ENCODE results near the gene LRRC59.

Gene LRRC59

DNA sequence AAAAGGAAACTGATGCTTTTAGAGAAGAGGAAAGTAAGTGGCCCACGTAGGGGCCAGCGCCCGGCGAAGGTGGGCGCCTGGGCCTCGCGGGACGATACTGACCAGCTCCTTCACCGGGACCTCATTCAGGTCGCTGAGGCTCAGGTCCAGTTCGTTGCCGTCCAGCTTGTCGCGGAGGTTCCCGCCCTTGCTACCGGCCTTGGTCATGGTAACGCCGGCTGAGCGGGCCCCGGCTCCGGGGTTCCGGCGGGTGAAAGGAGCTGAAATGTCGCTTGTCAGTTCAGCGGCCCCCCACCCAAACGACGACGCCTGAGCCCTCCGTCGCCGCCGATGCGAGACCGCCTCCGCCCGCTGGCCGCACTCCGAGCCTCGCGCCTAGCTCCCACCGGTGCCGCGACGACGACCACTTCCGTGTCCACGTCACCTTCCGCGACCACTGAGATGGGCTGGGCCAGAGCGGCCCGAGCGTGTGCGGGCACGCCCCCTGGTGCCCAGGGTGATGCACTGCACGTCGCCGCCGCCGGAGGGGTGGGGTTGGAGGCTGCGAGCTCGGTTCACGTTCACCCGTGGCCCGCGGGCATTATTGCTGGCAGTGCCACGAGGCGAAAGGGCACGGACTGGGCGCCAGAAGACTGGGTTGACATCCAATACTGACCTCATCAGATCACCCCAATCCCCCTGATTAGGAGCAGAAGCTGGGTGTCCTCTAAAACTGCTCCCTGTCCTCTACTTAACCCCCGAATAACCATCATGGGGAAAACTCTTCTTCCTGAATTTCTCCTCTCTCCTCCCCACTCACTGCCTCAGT is at the start of gene LRRC59:
LRRC59 (minus strand) TSS at position 413 of the 808 bp plus-strand sequence; CDS start at position 207, 206 bp downstream.
- no peaks in the 10 kb centered on the region for H3K9me3 Mint-ChIP-seq
- peak within 1 kb of the TSS; percentile 87 for H3K27ac Mint-ChIP-seq
- peak within 1 kb of the TSS; percentile 93 for H3K4me3 Mint-ChIP-seq
- ATAC-seq (ENCODE audit: low read depth) (peak; percentile 97), DNase-seq (ENCODE audit: low spot score in 2 of 2) (peak; percentile 97 to 99)
- peaks cover 25% of the 10 kb centered on the region for H3K4me1 Mint-ChIP-seq
- H3K27me3 Mint-ChIP-seq: no peaks in the 10 kb centered on the region
- peaks cover 17% of the 10 kb centered on the region for H3K36me3 Mint-ChIP-seq

DNA sequence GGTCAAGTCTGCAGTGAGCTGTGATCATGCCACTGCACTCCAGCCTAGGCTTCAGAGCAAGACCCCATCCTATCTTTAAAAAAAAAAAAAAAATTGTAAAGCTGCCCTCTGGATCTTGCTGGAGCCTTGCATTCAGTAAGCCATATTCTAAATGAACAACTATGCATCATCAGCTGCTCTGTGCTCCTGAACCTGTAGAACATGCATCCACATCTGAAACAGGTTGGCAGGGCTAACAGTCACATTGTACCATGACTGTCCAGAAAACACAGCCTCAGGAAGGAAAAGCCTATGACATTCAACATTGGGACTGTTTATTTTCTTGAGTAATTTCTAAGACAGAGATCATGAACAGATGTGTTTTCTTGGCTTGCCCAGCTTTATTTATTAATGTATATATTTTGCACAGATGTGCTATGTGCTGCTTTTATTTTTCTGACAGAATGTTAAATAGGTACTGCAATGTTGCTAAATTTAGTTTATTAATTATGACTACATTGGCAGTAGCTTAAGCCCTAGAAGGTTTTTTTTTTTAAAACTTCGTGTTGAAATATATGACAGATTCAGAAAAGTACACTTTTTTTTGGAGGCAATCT is 48.5 kb upstream of the LRRC59 start:
- no peak for ATAC-seq (ENCODE audit: low read depth)

DNA sequence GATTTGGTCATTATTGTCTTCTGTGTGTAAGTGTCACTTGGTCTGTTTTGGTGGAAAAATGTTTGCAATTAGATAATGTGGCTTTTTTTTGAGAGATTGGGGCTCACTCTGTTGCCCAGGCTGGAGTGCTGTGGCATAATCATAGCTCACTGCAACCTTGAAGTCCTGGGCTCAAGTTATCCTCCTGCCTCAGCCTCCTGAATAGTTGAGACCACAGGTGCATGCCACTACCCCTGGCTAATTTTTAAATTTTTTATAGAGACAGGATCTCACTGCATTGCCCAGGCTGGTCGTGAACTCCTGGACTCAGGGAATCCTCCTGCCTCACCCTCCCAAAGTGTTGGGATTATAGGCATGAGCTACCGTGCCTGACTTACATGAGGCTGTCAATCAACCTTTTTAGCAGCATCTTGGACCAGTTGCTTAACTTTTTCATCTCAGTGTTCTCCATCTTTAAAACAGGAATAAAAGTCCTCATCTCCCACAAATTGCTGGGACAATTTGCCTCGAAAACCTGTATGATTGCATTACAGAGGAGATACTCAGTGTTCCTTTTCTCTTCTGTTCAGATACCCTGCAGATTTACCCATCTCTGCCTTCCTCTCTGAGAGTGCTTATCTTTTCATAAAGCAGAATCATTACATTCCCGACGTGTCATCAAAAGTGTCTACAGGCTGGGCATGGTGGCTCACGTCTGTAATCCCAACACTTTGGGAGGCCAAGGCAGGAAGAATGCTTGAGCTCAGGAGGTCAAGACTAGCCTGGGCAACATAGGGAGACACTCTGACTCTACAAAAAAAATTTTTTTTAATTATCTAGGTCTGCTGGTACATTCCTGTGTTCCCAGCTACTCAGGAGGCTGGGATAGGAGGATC is 47.8 kb upstream of the LRRC59 start:
- peaks cover 14% of the 10 kb centered on the region for H3K36me3 Mint-ChIP-seq
- peaks cover 18% of the 10 kb centered on the region for H3K4me1 Mint-ChIP-seq

More for the DNA sequence above, 48.5 kb upstream of the LRRC59 start:
- no peak overlapping the region for H3K4me3 Mint-ChIP-seq
- no peaks in the 10 kb centered on the region for H3K27me3 Mint-ChIP-seq
- H3K36me3 Mint-ChIP-seq: peaks cover 16% of the 10 kb centered on the region
- DNase-seq (ENCODE audit: low spot score in 2 of 2): no peak
- no peak overlapping the region for H3K27ac Mint-ChIP-seq
- H3K4me1 Mint-ChIP-seq: peaks cover 16% of the 10 kb centered on the region
- H3K9me3 Mint-ChIP-seq: no peaks in the 10 kb centered on the region

DNA sequence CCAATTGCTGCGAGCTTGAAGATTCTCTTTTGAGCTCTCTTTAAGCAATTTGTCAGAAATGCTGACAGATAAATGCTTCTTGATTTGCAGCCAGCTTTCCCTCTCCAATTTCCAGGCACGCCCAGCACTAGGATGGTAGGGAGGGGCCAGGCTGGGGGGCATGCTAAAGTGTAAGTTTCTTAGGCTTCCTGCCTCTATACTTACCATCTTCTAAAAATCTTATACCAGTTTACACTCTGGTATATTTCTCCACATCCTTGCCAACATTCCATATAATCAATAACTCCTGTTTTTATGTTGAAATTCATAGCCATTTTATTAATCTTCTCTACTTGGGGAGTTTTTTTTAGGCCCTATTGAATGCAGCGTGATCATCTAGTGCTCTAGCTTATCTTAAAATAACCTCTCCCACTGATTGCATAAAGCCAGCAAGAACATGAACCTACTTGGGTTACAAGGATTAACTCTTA is 46.2 kb upstream of the LRRC59 start:
- Mint-ChIP-seq H3K9me3 (no peaks in the 10 kb centered on the region), H3K36me3 (peaks cover 17% of the 10 kb centered on the region), H3K4me1 (peaks cover 18% of the 10 kb centered on the region), H3K27me3 (no peaks in the 10 kb centered on the region), H3K4me3 (no peak overlapping the region), H3K27ac (no peak overlapping the region)
- ATAC-seq (ENCODE audit: low read depth) (no peak), DNase-seq (ENCODE audit: low spot score in 2 of 2) (no peak)

More for the DNA sequence above, 47.8 kb upstream of the LRRC59 start:
- ATAC-seq (ENCODE audit: low read depth): no peak
- DNase-seq (ENCODE audit: low spot score in 2 of 2): no peak
- H3K27ac Mint-ChIP-seq: peak overlapping the region; percentile 31
- no peak overlapping the region for H3K4me3 Mint-ChIP-seq
- no peaks in the 10 kb centered on the region for H3K27me3 Mint-ChIP-seq
- H3K9me3 Mint-ChIP-seq: no peaks in the 10 kb centered on the region

DNA sequence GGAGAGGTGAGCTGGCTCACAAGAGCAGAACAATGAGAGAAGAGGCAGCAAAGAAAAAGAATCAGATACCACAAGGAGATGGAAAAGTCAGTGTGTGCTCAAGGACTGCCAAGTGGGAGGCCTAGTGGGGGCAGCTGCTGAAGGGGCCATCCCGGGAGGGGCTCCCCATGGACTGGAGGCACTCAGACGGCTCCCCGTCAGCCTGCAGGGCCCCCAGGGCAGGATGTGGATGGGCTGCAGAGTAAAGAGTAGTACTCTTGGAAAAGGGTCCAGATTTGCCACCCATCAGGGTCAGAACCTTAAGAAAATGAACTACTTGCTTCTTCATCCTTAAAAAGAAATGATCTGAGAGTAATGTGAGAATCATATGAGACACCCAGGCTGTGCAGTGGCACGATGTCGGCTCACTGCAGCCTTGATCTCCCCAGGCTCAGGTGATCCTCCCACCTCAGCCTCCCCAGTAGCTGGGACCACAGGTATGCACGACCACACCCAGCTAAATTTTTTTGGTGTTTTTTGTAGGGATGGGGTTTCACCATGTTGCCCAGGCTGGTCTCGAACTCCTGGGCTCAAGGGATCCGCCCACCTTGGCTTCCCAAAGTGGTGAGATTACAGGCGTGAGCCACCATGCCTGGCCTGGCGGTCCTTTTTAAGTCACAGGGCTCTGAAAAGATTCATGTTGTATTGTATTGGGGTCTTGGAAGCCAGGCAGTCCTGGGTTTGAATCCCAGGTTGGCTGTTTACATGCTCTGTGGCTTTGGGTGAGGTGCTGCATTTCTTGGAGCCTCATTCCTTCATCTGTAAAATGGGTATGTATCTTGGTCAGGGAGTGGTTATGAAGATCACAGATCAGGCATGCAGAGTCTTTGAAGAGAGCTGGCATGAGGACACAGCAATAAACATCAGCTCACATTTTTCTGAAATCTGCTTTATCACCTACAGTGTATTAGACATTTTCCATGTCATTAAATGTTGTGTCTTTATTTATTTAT is 43.8 kb upstream of the LRRC59 start:
- DNase-seq (ENCODE audit: low spot score in 2 of 2) (no peak), ATAC-seq (ENCODE audit: low read depth) (no peak)
- H3K4me1 Mint-ChIP-seq: peaks cover 14% of the 10 kb centered on the region
- H3K27me3 Mint-ChIP-seq: no peaks in the 10 kb centered on the region
- no peak overlapping the region for H3K27ac Mint-ChIP-seq
- H3K36me3 Mint-ChIP-seq: peaks cover 13% of the 10 kb centered on the region
- no peaks in the 10 kb centered on the region for H3K9me3 Mint-ChIP-seq
- no peak overlapping the region for H3K4me3 Mint-ChIP-seq

DNA sequence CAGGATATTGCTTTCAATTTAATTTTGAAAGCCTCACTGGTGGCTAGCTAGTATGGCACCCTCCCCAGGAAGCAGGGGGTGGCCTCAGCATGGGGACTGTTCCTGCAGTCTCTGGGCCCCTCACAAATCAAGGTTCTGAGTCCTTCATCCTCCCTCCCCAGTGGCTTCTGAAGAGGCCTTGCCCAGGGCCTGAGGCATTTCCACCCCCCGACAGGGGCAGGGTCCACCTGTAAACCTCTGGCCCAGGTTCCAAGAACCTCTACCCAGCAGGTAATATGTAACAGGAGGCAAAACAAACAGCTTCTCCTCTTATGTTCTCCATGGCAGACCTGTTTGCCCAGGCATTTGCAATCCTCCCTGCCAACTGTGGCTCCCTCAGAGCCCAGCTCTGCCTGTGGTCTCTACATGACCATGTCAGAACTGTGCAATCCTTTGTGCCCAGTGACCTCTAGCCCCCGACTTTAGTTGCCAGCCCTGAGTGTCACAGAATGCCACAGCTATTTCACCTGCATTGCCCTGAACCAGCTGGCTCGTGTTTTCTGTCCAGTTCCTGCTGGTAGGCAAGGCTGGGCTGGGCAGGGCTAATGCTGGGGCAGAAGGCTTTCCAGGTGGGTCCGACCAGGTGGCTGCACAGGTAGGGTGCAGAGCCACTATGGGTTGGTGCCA is 43.0 kb upstream of the LRRC59 start:
- H3K4me1 Mint-ChIP-seq: peaks cover 14% of the 10 kb centered on the region
- no peak for ATAC-seq (ENCODE audit: low read depth)
- H3K4me3 Mint-ChIP-seq: no peak overlapping the region
- no peak overlapping the region for H3K27ac Mint-ChIP-seq
- no peak for DNase-seq (ENCODE audit: low spot score in 2 of 2)
- peaks cover 13% of the 10 kb centered on the region for H3K36me3 Mint-ChIP-seq
- H3K9me3 Mint-ChIP-seq: no peaks in the 10 kb centered on the region
- no peaks in the 10 kb centered on the region for H3K27me3 Mint-ChIP-seq

DNA sequence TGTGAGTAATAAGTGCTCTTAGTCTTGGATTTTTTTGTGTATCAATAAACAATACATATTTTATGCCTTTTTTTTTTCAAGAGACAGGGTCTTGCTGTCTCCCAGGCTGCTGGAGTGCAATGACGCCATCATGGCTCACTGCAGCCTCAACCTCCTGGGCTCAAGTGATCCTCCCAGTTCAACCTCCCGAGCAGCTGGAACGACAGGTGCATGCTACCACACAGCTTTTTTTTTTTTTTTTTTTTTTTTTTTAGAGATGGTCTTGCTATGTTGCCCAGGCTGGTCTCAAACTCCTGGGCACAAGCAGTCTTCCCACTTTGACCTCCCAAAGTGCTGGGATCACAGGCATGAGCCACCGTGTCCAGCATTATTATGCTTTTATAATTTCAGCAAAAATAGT is 41.7 kb upstream of the LRRC59 start:
- Mint-ChIP-seq H3K9me3 (no peaks in the 10 kb centered on the region), H3K4me3 (no peak overlapping the region), H3K4me1 (peaks cover 10% of the 10 kb centered on the region), H3K36me3 (peaks cover 11% of the 10 kb centered on the region), H3K27ac (no peak overlapping the region), H3K27me3 (no peaks in the 10 kb centered on the region)
- ATAC-seq (ENCODE audit: low read depth) (no peak), DNase-seq (ENCODE audit: low spot score in 2 of 2) (no peak)

DNA sequence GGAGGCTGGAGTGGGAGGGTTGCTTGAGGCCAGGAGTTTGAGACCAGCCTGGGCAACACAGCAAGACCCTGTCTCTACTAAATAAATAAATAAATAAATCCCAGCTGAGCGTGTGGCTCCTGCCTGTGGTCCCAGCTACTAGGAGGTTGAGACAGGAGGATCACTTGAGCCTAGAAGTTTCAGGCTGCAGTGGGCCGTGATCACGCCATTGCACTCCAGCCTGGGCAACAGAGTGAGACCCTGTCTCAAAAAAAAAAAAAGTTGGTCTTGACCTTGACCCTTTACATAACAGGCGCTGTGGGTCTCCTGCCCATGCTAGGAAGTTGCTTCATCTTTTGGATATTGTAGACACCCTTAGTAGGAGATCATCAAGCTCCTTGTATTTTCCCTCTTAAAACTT is 40.1 kb upstream of the LRRC59 start:
- ATAC-seq (ENCODE audit: low read depth): no peak
- Mint-ChIP-seq H3K9me3 (no peaks in the 10 kb centered on the region), H3K36me3 (peaks cover 15% of the 10 kb centered on the region), H3K27ac (no peak overlapping the region), H3K4me3 (no peak overlapping the region), H3K4me1 (peaks cover 10% of the 10 kb centered on the region), H3K27me3 (no peaks in the 10 kb centered on the region)
- no peak for DNase-seq (ENCODE audit: low spot score in 2 of 2)

DNA sequence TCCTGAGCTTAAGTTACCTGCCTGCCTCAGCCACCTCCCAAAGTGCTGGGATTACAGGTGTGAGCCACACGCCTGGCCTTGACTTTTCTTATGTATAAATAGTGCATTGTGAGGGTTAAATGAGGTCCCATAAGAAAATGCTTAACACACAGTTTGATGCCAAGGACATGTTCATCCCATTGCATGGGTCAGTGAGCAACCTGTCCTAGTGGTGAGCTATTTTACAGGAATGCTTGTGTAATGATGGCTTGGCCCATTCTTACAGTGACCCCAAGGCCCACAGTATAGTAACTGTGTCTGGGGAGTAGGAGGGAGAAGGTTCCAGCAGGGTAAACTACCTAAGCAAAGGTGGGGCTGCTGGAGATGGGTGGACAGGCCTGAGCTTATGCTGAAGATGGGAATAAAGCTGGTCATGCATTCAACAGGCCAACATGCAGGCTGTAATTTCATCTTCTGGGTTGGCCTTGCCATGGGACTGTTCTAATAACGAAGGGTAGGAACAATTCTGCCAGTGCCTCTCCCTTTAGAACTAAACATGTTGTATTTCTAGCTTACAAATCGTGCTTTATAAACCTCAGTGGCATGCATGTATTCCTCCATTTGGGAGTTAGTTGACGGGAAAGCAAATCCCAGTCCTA is 34.9 kb upstream of the LRRC59 start:
- ATAC-seq (ENCODE audit: low read depth): no peak
- H3K27ac Mint-ChIP-seq: peak overlapping the region; percentile 20
- H3K9me3 Mint-ChIP-seq: no peaks in the 10 kb centered on the region
- peaks cover 17% of the 10 kb centered on the region for H3K4me1 Mint-ChIP-seq
- H3K27me3 Mint-ChIP-seq: no peaks in the 10 kb centered on the region
- no peak for DNase-seq (ENCODE audit: low spot score in 2 of 2)
- no peak overlapping the region for H3K4me3 Mint-ChIP-seq
- peaks cover 9% of the 10 kb centered on the region for H3K36me3 Mint-ChIP-seq

DNA sequence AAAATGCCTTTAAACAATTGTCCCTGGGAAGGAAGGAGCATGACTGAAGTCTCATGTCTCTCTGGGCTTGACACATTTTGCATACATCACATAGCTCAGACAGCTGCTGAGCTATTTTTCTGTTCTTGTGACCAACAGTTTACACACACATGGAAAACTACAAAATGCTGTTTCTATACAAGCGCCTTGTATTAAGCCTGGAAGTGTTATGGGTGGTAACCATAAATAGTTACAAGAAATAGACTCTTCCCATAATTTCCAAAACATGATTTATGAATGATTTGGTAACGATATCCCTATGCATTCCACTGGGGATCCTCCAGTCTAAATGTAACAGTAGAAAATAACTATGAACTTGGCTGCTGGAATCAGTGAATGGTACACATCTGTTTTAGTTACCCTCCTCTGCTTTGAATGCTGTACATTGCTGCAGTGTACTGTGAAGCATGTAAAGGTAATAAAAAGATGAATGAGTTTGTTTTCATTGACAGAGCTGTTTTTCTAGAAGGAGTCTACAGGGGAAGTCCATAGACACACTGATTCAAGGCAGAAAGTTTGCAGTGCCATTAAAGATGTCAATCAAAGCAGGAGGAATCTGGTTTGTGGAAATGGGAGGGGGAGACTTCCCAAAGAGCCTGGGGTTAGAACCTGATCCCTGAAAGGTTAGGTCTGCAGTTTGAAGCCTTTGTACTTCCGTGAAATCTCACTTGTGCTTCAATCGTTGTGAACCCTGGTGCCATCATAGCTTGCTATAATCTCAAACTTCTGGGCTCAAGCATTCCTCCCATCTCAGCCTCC is 33.7 kb upstream of the LRRC59 start:
- DNase-seq (ENCODE audit: low spot score in 2 of 2) (no peak), ATAC-seq (ENCODE audit: low read depth) (no peak)
- H3K4me1 Mint-ChIP-seq: peaks cover 21% of the 10 kb centered on the region
- no peak overlapping the region for H3K4me3 Mint-ChIP-seq
- peaks cover 5% of the 10 kb centered on the region for H3K36me3 Mint-ChIP-seq
- no peaks in the 10 kb centered on the region for H3K9me3 Mint-ChIP-seq
- peak overlapping the region; percentile 60 for H3K27ac Mint-ChIP-seq
- H3K27me3 Mint-ChIP-seq: no peaks in the 10 kb centered on the region

DNA sequence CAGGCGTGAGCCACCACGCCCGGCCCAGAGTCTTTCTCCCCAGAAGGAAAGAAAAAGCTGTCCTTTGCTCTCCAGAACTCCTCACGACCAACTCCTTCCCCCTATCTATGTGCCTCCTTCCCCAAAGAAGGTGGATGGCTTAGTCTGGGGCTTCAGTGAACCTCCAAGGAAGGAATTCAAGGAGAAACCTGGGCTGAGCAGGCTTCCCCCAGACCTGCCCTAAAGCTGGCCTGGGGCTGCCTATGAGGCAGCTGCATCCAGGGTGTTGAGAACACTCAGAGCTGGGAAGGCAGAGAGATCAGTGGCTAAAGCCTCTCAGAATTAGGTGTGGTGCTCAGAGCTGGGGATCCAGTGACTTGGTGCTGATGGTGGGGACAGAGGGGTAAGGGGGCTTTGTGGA is 32.5 kb upstream of the LRRC59 start:
- H3K27me3 Mint-ChIP-seq: no peaks in the 10 kb centered on the region
- H3K9me3 Mint-ChIP-seq: no peaks in the 10 kb centered on the region
- DNase-seq (ENCODE audit: low spot score in 2 of 2) (no peak), ATAC-seq (ENCODE audit: low read depth) (no peak)
- H3K4me3 Mint-ChIP-seq: no peak overlapping the region
- H3K27ac Mint-ChIP-seq: no peak overlapping the region
- H3K36me3 Mint-ChIP-seq: peaks cover 5% of the 10 kb centered on the region
- peaks cover 27% of the 10 kb centered on the region for H3K4me1 Mint-ChIP-seq

All from memory B cell (primary cell).